Activated T-cell treated with anti-CD3 and anti-CD28 coated beads, Interleukin-2, amount 50 U/mL, for 4 hours (primary cell): ENCODE measurements around the gene HES2. TPM values are rescaled to one million over a fixed set of nuclear protein-coding genes. Genes with fewer than 3 reads are reported as not detected.
A peak's percentile ranks its signal among the peaks of the same experiment; 100 is the strongest.
"Not testable (repeated sequence)": the region's sequence is repeated elsewhere in the genome, so short reads cannot be mapped to it uniquely, and the experiment has no call there.

ENCODE experiments used
- ATAC-seq, 2 donors: fragments of 200-7000 bp; cut with Tn5 transposase; one replicate each; pipeline ENCODE4 v1.10.0; 2021
- DNase-seq: peaks from one replicate; pipeline ENCODE4 v3.0.0-alpha.2; 2020
- H3K27me3 Mint-ChIP-seq: one replicate; pipeline ENCODE4 v1.8.0; 2021; ENCODE audit warnings: low read depth, mixed read lengths
- H3K36me3 Mint-ChIP-seq: one replicate; pipeline ENCODE4 v1.8.0; 2022; ENCODE audit warnings: mixed read lengths; ENCODE audit not compliant: insufficient read depth
- H3K4me1 Mint-ChIP-seq: one replicate; pipeline ENCODE4 v1.8.0; 2021; ENCODE audit warnings: low read depth, mixed read lengths
- H3K4me3 Mint-ChIP-seq: one replicate; pipeline ENCODE4 v1.8.0; 2021; ENCODE audit warnings: mild to moderate bottlenecking, moderate library complexity, mixed read lengths
- H3K9me3 Mint-ChIP-seq: one replicate; pipeline ENCODE4 v1.8.0; 2021; ENCODE audit warnings: mixed read lengths
- total RNA-seq, 3 donors: library from RNA; stranded (reverse); gene quantifications; one replicate each; pipeline ENCODE4 v1.2.1, GENCODE V29; 2021

The HES2 gene
- total RNA-seq, 3 donors from 2014 or later, result not detected

DNA sequence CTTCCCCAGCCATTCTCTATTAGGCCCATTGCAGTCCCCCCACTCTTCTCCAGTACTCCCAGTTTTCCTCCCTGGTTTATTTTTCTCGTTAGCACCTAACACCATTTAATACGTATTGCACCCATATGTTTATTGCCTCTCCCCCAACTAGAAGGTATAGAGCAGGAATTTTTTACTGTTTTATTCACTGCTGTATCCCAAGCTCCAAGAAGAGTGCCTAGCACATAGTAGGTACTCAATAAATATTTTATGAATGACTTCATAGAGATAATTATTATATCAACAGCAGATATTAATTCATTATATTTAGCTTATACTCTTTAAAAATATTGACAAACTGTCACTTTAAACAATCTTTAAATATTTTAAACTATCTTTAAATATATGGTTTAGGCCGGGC is 20.4 kb downstream of the HES2 start:
- H3K9me3 Mint-ChIP-seq, result no peaks in the 10 kb centered on the region
- H3K36me3 Mint-ChIP-seq, result no peaks in the 10 kb centered on the region
- no peak overlapping the region for H3K4me3 Mint-ChIP-seq
- H3K27me3 Mint-ChIP-seq, result peaks cover 2% of the 10 kb centered on the region
- ATAC-seq (no peak), DNase-seq (no peak)
- H3K4me1 Mint-ChIP-seq, result peaks cover 7% of the 10 kb centered on the region

DNA sequence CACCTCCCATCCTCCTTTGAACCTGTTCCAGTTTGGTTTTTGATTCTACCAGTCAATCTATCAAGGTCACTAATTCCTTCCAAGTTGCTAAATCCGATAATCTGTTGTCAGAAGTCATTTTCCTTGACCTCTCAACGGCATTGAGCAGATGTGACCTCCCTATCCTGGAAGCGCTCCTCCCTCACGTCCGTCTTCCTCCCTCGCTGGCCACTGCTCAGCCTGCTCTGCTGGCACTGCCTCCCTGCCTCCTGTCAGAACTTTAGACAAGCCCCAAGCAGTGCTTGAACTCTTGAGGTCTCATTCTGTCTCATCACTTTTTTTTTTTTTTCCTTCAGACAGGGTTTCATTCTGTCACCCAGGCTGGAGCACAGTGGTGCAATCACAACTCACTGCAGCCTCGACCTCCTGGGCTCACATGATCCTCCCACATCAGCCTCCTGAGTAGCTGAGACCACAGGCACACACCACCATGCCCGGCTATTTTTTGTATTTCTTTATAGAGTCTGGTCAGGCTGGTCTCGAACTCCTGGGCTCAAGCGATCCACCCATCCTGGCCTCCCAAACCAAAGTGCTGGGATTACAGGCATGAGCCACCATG is 21.8 kb downstream of the HES2 start:
- ATAC-seq, result no peak

DNA sequence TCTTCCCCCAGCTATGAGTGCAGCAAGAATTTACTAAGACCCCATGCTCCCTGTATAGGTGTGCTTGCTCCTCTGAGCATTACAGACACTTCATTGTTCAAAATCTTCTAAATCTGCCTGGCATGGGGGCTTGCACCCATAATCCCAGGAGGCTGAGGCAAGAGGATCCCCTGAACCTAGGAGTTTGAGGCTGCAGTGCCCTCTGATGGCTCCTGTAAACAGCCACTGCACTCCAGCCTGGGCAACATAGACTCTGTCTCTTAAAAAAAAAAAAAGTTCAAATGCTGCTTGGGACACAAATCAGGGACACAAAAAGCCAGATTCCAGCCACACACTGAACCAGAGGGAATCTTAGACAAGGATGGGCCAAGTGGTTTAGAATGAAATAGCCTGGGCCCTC is 22.7 kb downstream of the HES2 start:
- DNase-seq, result no peak
- no peaks in the 10 kb centered on the region for H3K36me3 Mint-ChIP-seq
- ATAC-seq, result no peak
- no peaks in the 10 kb centered on the region for H3K27me3 Mint-ChIP-seq
- H3K9me3 Mint-ChIP-seq, result no peaks in the 10 kb centered on the region
- H3K4me3 Mint-ChIP-seq, result no peak overlapping the region
- H3K4me1 Mint-ChIP-seq, result peaks cover 18% of the 10 kb centered on the region

More for the DNA sequence above, 21.8 kb downstream of the HES2 start:
- no peaks in the 10 kb centered on the region for H3K36me3 Mint-ChIP-seq
- H3K4me1 Mint-ChIP-seq, result peaks cover 12% of the 10 kb centered on the region
- peaks cover under 1% of the 10 kb centered on the region for H3K27me3 Mint-ChIP-seq
- H3K4me3 Mint-ChIP-seq, result no peak overlapping the region
- no peaks in the 10 kb centered on the region for H3K9me3 Mint-ChIP-seq
- no peak for DNase-seq

DNA sequence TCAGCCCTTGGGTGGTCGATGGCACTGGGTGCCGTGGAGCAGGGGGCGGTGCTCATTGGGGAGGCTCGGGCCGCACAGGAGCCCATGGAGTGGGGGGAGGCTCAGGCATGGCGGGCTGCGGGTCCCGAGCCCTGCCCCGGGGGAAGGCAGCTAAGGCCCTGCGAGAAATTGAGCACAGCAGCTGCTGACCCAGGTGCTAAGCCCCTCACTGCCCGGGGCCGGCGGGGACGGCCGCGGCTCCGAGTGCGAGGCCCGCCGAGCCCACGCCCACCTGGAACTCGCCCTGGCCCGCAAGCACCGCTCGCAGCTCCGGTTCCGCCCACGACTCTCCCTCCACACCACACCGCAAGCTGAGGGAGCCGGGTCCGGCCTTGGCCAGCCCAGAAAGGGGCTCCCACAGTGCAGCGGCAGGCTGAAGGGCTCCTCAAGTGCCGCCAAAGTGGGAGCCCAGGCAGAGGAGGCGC is 23.9 kb downstream of the HES2 start:
- H3K4me1 Mint-ChIP-seq, result peaks cover 20% of the 10 kb centered on the region
- not testable (repeated sequence) for ATAC-seq, H3K27me3 Mint-ChIP-seq, H3K36me3 Mint-ChIP-seq, DNase-seq, H3K4me3 Mint-ChIP-seq, H3K9me3 Mint-ChIP-seq

DNA sequence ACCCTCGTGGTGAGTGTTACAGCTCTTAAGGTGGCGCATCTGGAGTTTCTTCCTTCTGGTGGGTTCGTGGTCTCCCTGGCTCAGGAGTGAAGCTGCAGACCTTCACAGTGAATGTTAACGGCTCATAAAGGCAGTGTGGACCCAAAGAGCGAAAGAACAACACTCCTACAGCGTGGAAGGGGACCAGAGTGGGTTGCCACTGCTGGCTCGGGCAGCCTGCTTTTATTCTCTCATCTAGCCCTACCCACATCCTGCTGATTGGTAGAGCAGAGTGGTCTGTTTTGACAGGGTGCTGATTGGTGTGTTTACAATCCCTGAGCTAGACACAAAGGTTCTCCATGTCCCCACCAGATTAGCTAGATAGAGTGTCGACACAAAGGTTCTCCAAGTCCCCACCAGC is 24.6 kb downstream of the HES2 start:
- not testable (repeated sequence) for H3K9me3 Mint-ChIP-seq, ATAC-seq, DNase-seq, H3K36me3 Mint-ChIP-seq, H3K27me3 Mint-ChIP-seq
- Mint-ChIP-seq H3K4me3 (peak overlapping the region; percentile 43), H3K4me1 (peaks cover 20% of the 10 kb centered on the region)

DNA sequence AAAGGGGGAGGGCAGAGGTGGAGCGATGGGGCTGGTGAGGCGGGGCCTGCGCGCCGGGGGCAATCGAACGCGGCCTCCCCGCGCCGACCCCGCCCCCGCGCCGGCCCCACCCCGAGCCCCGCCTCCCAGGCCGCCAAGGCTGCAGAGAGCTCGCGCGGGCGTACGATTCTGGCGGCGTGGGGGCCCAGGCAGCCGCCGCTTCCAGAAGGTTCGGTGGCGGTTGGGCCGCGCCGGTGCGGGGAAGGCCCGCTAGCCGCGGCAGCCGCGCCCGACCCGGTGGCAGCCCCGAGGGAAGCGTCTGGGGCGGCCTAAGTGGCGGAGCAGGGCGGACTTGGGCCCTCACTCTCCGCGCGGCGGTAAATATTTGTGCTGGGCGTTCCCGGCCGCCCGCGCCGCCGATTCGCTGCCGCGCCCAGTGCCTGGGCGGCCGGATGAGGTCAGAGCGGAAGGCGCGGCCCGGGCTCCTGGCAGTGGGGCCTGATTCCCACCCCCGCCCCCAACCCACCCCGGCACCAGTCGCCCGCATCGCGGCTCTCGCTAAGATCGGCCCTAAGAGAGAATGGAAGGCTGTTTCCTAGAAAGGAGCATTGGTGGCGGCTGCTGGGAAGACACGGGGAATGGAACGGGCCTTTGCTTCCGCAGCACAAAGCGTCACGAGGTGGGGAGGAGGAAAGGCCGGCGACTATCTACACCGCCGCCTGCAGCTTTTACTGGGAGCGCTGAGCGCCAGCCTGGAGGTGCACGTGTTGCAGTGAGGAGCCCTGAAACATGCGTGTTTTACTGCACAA is 26.1 kb downstream of the HES2 start, which contains the start of gene ACOT7:
Gene ACOT7, minus strand, starts transcription at position 368 of the 788 bp plus-strand sequence. CDS start 368 bp downstream, outside the sequence.
- Mint-ChIP-seq H3K9me3 (no peaks in the 10 kb centered on the region), H3K4me1 (peaks cover 20% of the 10 kb centered on the region), H3K36me3 (no peaks in the 10 kb centered on the region), H3K27me3 (no peaks in the 10 kb centered on the region), H3K4me3 (peak within 1 kb of the TSS; percentile 88)
- DNase-seq, result peak; percentile 89
- peak; percentile 90 to 92 for ATAC-seq

DNA sequence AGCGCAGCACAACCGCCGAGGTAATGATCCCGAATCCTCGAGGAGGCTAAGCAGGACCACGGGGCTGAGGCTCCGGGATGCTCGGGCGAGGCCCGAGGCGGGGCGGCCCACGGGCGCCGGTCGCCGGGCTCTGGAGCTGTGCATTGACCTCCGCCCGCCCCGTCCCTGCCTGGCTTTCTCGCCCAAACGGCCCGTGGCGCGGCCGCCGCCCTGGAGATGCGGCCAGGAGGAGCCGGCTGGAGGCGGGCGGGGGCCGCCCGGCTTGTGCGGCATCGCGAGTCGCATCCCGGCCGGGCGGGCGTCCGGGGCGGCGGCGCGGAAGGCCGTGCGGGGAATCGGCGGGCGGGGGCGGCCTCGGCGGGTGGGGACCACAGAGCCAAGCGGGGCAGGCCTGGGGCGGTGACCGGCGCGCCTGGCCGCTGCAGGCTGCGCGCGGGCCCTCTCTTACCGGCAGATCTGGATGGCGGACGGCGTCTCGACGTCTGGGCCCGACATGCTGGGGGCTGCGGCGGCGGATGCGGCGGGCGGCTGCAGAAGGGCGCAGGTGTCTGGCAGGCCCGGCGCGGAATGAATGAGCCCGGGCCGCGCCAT is 26.8 kb downstream of the HES2 start:
- Mint-ChIP-seq H3K27me3 (no peaks in the 10 kb centered on the region), H3K4me1 (peaks cover 20% of the 10 kb centered on the region), H3K36me3 (no peaks in the 10 kb centered on the region), H3K9me3 (no peaks in the 10 kb centered on the region), H3K4me3 (peak overlapping the region; percentile 88)
- ATAC-seq, result peak in 1 of 2 donors; percentile 20
- DNase-seq, result no peak

DNA sequence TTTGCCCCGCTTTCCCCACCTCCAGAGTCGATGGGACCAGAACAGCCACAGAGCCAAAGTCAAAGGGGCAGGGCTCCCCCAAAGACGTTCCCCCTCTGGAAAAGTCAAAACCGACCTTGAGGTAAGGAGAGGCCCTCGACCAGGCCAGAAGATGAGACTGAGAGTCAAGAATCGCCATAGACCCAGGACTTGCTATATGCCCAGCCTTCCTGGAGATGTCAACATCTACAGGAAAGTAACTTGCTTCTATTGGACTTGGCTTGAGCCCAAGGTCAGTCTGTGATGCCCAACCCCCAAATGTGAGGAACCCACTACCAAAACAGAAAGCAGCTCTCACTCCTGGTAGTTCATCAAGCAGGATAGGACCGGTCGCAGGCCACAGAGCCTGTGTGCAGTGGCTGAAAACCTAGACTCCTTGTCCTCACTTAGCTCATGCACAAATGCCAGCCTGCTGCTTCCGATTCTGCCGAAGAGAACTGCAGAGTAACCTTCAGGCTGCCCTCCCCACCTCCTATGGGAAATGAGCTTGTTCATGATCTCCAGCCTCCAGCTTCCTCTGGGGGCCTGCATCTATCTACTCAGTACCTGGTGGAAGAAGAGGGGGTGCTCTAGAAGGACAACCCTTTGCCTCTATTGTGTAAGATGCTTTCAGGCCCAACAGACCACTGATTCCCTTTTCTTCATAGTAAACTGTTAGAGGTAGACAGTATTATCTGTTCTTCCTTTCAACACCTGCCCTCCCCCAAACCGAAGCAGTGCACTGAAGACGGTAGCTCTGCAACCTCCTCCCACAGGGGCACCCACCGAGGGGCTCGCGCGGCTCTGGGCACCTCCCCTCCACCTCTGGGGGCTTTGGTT is 27.5 kb downstream of the HES2 start:
- H3K36me3 Mint-ChIP-seq, result no peaks in the 10 kb centered on the region
- no peaks in the 10 kb centered on the region for H3K9me3 Mint-ChIP-seq
- no peaks in the 10 kb centered on the region for H3K27me3 Mint-ChIP-seq

DNA sequence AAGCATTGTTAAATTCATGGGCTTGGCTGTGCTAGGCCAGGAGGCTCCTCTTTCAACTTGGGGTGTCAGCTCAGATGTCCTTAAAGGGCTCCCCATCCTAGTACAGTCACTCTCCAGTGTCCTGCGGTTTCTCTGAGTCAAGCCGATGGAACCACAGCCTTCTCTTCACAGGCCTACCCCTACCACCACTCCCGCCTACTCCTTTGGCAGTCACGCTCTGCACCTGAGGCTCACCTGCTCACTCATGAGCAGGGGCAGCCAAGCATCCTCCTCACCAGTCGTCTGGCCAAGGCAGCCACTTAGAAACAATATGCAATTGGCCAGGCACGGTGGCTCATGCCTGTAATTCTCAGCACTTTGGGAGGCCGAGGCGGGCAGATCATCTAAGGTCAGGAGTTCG is 29.7 kb downstream of the HES2 start:
- Mint-ChIP-seq H3K4me3 (no peak overlapping the region), H3K4me1 (peaks cover 16% of the 10 kb centered on the region), H3K27me3 (no peaks in the 10 kb centered on the region), H3K9me3 (no peaks in the 10 kb centered on the region), H3K36me3 (no peaks in the 10 kb centered on the region)
- ATAC-seq (no peak), DNase-seq (no peak)

More for the DNA sequence above, 27.5 kb downstream of the HES2 start:
- DNase-seq (no peak), ATAC-seq (no peak)
- Mint-ChIP-seq H3K4me3 (peak overlapping the region; percentile 81), H3K4me1 (peaks cover 20% of the 10 kb centered on the region)

DNA sequence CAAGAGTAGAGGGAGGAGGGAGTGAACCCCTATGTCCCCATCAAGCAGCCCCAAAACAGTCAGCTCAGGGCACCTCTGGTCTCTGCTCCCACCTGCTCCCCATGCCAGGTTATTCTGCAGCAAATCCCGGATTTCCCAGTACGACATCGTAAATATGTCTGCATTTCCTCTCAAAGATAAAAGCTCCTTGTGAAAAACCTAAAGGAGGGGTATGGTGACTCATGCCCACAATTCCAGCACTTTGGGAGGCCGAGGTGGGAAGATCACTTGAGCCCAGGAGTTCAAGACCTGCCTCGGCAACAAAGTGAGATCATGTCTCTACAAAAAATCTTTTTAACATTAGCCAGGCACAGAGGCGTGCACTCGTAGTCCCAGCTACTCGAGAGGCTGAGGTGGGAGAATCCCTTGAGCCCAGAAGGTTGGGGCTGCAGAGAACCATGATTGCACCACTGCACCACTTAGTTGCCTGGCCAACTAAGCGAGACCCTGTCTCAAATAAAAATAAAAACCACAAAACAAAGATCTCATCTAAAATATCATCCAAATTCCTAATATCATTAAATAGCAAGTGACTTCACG is 33.3 kb downstream of the HES2 start:
- ATAC-seq (no peak), DNase-seq (no peak)
- Mint-ChIP-seq H3K4me3 (no peak overlapping the region), H3K36me3 (no peaks in the 10 kb centered on the region), H3K9me3 (no peaks in the 10 kb centered on the region), H3K4me1 (peaks cover 3% of the 10 kb centered on the region), H3K27me3 (no peaks in the 10 kb centered on the region)

DNA sequence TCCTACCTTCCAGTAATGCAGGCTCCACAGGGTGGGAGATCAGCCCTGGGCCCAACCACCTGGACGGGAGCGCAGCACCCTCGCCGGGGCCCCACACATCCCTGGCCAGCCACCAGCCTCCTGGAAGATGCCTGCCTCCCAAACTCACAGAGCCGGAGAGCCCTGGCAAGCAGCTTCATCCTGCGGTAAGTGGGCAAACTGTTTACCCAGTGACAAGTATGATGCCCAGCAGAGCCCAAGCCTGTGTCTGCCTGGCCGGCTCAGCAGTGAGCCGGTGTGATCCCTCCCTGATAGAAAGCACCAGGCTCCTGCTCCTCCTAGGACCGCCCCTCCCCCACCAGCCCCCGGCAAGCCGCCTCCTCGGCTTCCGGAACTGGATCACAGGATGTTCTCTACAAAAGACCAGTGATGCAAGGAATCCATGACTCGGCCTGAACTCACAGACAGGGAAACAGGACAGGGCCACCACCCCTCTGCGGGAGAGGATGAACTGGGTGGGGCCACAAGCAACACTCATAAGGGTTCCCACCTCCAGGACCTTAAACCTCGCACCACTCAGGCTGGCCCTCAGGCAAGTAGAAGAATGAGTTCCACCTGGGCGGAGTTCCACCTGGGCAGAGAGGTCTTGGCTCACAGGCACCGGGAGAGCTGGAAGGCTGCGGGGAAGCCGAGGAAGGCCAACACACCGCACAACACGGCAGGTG is 34.1 kb downstream of the HES2 start:
- Mint-ChIP-seq H3K4me3 (no peak overlapping the region), H3K4me1 (peaks cover 3% of the 10 kb centered on the region), H3K36me3 (no peaks in the 10 kb centered on the region), H3K27me3 (no peaks in the 10 kb centered on the region), H3K9me3 (no peaks in the 10 kb centered on the region)
- no peak for ATAC-seq
- DNase-seq, result no peak

DNA sequence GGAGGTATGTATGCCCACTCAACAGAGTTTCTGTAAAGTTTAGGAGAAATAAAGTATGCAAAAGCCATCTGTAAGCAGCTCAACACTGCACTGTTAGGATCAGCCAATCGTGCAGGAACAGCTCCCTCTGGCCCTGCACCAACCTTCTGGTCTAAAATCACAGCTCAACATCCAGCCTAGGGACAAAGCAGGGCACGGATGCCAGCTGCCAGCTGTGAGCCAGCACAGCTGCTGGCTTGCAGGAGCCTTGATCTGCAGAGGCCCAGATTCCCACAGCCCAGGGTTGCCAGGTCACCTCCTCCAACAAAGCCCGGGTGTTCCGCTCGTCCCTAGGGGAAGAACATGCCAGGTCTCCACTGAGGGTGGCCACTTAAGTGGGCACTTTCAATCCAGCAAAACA is 34.8 kb downstream of the HES2 start:
- peaks cover 3% of the 10 kb centered on the region for H3K4me1 Mint-ChIP-seq
- no peaks in the 10 kb centered on the region for H3K36me3 Mint-ChIP-seq
- ATAC-seq, result no peak
- no peak for DNase-seq
- H3K9me3 Mint-ChIP-seq, result no peaks in the 10 kb centered on the region
- H3K4me3 Mint-ChIP-seq, result no peak overlapping the region
- no peaks in the 10 kb centered on the region for H3K27me3 Mint-ChIP-seq

DNA sequence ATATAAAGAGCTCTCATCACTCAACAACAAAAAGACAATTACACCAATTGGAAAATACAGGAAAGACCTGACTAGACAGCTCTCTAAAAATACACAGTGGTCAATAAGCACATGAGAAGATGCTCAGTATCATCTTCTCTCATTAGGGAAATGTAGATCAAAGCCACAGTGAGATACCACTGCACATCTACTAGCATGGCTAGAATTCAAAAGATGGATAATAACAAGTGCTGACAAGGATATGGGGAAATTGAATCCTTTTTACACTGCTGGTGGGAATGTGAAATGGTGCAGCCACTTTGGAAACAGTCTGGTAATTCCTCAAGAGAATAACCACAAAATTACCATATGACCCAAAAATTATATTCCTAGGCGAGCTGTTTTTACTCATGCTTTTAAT is 35.6 kb downstream of the HES2 start:
- no peak for ATAC-seq
- Mint-ChIP-seq H3K4me3 (no peak overlapping the region), H3K27me3 (no peaks in the 10 kb centered on the region), H3K9me3 (no peaks in the 10 kb centered on the region), H3K4me1 (peaks cover 3% of the 10 kb centered on the region), H3K36me3 (no peaks in the 10 kb centered on the region)
- no peak for DNase-seq
